ENCODE results near the gene MIA. TPM values are rescaled to one million over a fixed set of nuclear protein-coding genes. Genes with fewer than 3 reads are reported as not detected.
A peak's percentile ranks its signal among the peaks of the same experiment; 100 is the strongest.

The MIA gene
- total and polyA plus RNA-seq, 7 donors: 2.1 to 19.1 (median 12.0) TPM; not detected in 1

DNA sequence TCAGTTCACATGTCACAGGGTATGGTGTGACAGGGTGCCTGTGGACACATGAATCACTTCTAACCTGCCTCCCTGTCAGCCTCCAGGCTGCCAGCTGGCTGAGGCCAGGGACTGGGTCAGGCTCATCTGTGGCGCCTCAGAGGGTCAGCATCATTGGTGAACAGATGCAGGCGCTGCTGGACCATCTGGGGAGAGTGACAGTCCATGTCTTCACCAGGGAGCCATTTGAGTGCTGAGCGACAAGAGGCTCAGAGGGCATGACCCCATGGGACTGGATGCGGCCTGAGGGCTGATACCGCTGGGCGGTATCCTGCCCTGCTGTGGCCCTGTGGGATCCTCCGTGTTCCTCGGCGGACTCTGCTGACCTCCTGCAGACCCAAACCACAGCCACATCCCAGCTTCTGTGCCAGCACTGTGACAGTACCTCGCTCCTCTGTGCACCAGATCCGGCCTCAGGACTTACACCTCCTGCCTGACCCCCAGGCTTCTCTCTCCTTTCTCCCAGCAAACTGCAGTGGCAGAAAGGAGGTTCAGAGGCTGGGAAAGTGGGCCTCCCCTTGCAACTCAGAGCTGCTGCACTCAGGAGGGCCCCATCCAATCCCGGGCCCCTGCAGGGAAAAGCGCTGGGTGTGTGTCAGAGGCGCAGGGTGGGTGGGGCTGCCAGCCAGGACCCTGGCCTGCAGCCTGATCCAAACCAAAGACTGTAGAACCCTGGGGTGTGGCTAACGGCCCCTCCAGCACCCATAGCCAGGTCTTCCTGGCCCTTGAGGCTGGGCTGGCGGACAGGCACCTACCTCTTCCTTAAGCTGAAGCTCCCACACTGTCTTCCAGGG is 35.2 kb upstream of the MIA start:
- Histone ChIP-seq H3K4me3 (peak overlapping the region in 2 of 4 donors; percentile 9 to 12), H3K27ac (peak overlapping the region; percentile 45 to 67 (median 56)), H3K27me3 (no peaks in the 10 kb centered on the region), H3K36me3 (peaks cover 24 to 53% (median 42%) of the 10 kb centered on the region in 4 donors), H3K4me1 (peaks cover 0 to 16% (median 0%) of the 10 kb centered on the region in 4 donors), H3K9me3 (no peaks in the 10 kb centered on the region)
- TF ChIP-seq POLR2A (IDR thresholded peaks at IDR 0.05) (no peak), POLR2AphosphoS5 (IDR thresholded peaks at IDR 0.05) (no peak), EP300 (IDR thresholded peaks at IDR 0.05) (no peak)
- TF ChIP-seq, protein P1, sequence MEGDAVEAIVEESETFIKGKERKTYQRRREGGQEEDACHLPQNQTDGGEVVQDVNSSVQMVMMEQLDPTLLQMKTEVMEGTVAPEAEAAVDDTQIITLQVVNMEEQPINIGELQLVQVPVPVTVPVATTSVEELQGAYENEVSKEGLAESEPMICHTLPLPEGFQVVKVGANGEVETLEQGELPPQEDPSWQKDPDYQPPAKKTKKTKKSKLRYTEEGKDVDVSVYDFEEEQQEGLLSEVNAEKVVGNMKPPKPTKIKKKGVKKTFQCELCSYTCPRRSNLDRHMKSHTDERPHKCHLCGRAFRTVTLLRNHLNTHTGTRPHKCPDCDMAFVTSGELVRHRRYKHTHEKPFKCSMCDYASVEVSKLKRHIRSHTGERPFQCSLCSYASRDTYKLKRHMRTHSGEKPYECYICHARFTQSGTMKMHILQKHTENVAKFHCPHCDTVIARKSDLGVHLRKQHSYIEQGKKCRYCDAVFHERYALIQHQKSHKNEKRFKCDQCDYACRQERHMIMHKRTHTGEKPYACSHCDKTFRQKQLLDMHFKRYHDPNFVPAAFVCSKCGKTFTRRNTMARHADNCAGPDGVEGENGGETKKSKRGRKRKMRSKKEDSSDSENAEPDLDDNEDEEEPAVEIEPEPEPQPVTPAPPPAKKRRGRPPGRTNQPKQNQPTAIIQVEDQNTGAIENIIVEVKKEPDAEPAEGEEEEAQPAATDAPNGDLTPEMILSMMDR (IDR thresholded peaks at IDR 0.05): no peak
- 85 to 86% methylated on average over 16 of the region's 16 CpGs for WGBS, 2 donors
- no peak for DNase-seq
- intact Hi-C loops (cut with DNase I): no loop called here

DNA sequence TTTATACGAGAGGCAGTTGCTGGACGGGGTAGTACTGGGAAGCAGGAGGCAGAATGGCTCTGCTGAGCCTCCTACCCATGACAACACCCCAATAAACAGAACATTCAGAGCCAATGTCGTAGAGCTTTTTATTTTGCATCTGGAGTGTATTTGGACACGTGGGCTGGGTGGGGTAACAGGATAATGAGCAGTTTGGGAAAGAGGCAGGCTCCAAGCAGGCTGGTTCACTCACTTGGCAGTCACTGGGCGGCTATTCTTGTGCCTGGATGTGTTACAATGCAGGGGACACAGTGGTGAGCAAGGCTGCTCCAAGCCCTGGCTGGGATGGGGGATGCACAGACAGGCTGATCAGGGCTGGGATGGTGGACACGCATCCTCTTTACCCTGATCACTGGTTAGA is 34.6 kb upstream of the MIA start:
- Histone ChIP-seq H3K27me3 (no peaks in the 10 kb centered on the region), H3K27ac (peak overlapping the region; percentile 45 to 67 (median 56)), H3K4me1 (peaks cover 0 to 16% (median 0%) of the 10 kb centered on the region in 4 donors), H3K36me3 (peaks cover 17 to 47% (median 35%) of the 10 kb centered on the region in 4 donors), H3K9me3 (no peaks in the 10 kb centered on the region), H3K4me3 (no peak overlapping the region)
- peak; percentile 87 for DNase-seq
- intact Hi-C loops (cut with DNase I): no loop called here
- WGBS, 2 donors: 71 to 75% methylated on average over 6 of the region's 6 CpGs
- TF ChIP-seq POLR2A (IDR thresholded peaks at IDR 0.05): no peak
- TF ChIP-seq, protein P1 (IDR thresholded peaks at IDR 0.05): no peak
- TF ChIP-seq POLR2AphosphoS5 (IDR thresholded peaks at IDR 0.05): peak; percentile 20 to 53 (median 38)
- no peak for TF ChIP-seq EP300 (IDR thresholded peaks at IDR 0.05)

DNA sequence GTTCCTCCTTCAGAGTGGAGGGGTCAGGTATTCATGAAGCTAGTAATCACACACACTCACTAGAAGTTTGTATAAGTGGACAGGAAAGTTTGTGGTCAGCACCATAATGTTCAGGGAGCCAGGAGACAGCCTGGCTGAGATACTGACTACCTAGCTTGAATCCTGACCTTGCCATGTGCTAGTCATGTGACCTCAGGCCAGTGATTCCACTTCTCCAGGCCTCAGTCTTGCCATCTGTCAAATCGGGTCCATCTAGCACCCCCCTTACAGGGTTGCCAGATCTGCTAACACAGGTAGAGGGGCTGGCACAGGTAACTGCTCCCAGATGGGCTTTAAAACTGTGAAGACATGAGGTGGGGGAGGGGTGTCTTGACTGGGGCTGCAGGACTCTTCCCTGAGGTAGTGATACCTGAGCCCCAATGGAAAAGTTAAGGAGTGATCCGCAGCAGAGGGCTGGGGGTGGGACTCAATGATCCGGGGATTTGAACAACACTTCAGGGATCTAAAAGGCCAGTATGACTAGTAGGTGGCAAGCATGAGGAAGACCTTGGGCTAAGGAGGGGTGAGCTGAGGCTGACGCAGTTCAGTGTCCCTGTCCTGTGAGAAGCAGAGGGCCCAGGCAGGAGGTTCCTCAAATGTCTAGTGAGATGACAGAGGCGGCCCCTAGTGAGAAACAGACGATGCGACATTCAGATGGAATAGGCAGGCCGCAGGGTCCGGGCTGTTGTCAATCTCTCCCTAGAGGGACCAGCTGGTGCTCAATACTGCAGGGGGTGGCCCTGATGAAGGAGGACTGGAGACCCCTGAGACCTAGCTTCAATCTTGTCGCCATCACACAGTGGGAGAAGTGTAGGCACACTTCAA is 33.6 kb upstream of the MIA start:
- TF ChIP-seq EP300 (IDR thresholded peaks at IDR 0.05) (no peak), POLR2AphosphoS5 (IDR thresholded peaks at IDR 0.05) (no peak), POLR2A (IDR thresholded peaks at IDR 0.05) (no peak)
- TF ChIP-seq, protein P1 (IDR thresholded peaks at IDR 0.05): no peak
- Histone ChIP-seq H3K4me1 (peaks cover 0 to 16% (median 0%) of the 10 kb centered on the region in 4 donors), H3K27ac (peak overlapping the region; percentile 45 to 67 (median 56)), H3K9me3 (no peaks in the 10 kb centered on the region), H3K4me3 (no peak overlapping the region), H3K36me3 (peaks cover 9 to 37% (median 27%) of the 10 kb centered on the region in 4 donors), H3K27me3 (no peaks in the 10 kb centered on the region)
- no peak for DNase-seq
- intact Hi-C loops (cut with DNase I): no loop called here
- 92 to 93% methylated on average over 10 of the region's 10 CpGs for WGBS, 2 donors

DNA sequence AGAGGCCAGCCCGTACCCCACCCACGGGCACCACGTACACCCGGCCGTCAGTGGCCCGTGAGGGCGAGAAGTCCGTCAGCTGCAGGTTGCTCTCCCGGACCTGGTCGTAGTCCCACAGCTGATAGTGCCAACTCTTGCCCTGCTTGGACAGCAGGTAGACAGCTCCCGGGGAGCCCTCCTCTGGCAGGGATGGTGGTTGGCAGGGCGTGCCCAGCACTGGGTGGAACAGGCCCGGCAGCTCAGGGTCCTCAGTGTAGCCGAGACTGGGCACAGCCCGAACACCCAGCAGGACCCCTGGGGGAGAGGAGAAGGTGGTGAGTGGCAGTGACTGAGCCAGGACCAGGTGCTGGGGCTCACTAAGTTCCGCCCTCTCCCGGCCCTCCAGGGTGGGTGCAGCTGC is 32.8 kb upstream of the MIA start:
- Histone ChIP-seq H3K36me3 (peaks cover 2 to 30% (median 20%) of the 10 kb centered on the region in 4 donors), H3K4me1 (peaks cover 0 to 16% (median 0%) of the 10 kb centered on the region in 4 donors), H3K27me3 (no peaks in the 10 kb centered on the region), H3K9me3 (no peaks in the 10 kb centered on the region), H3K27ac (no peak overlapping the region), H3K4me3 (no peak overlapping the region)
- WGBS, 2 donors: 66 to 86% methylated on average over 17 of the region's 17 CpGs
- intact Hi-C loops (cut with DNase I): no loop called here
- no peak for DNase-seq
- TF ChIP-seq POLR2AphosphoS5 (IDR thresholded peaks at IDR 0.05): no peak
- TF ChIP-seq, protein P1 (IDR thresholded peaks at IDR 0.05): no peak

All from sigmoid colon (tissue), 7 donors.